Activated CD4-positive, alpha-beta T cell treated with anti-CD3 and anti-CD28 coated beads for 24 hours (primary cell): ENCODE measurements around the gene SENP6.

Experiments
- DNase-seq, 2 donors: peaks; one replicate each; pipeline ENCODE4 v3.0.0-alpha.2; 2020; ENCODE audit warnings: low read depth in 2 of 2

The SENP6 gene

DNA sequence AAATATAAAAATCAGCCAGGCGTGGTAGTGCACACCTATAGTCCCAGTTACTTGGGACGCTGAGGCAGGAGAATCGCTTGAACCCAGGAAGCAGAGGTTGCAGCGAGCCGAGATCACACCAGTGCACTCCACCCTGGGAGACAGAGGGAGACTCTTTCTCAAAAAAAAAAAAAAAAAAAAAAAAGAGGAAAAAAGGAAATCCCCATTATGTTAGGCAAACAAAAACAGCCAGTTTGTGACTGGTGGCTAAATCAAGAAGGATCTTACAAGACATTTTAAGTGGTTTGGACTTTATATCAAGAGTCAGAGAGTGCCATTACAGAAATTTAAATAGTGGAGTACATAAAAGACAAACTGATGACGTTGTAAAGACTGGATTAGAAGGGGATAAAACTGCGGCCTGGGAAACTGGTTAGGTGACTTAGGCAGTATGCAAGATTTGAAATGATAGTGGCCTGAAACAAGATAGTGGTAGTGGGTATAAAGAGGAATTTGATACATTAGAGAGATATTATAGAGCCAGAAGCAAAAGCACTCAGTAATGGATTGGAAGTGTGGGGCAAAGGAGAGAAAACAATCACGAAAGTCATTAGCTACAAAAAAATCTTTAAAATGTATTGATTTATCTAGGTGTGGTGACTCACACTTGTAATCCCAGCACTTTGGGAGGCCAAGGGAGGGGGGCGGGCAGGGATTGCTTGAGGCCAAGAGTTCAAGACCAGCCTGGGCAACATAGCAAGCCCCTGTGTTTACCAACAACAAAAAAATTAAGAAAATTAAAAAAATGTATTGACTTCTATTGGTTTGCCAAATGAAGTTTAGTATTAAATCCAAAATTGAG lies 145.7 kb downstream of the SENP6 start:
- no peak for DNase-seq

DNA sequence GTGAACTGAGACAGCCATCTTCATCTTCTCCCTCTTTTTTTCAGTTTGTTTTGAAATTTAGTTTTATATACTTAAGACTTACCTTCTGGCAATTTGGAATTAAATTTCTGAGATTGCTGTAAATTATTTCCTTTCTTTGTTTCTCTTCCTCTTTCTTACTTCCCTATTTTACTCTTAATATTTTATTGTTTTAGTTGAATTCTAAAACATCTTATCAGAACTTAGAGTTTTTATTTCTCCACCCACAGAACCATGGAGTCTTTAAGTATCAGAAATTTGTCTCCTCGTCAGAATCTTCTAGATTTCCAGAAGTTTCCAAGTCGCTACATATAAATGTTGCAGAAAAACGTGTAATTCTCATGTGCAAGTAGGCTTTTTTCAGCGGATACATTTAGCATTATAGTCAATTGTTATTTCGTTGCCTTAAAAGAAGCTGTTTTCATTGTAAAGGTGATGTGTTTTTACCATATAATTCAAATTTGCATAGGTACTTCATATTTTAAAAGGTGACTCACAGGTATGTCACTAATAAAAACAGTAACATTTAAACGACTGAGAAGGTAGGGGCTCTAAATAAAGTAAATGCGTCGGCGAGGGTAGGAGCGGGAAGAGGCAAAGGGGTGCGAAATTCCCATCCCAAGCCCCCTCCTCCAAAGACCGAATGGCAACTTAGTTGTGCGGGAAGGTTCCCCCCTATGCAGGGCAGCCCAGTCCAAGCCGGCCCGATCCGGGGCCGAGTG lies 146.5 kb downstream of the SENP6 start:
- no peak for DNase-seq

DNA sequence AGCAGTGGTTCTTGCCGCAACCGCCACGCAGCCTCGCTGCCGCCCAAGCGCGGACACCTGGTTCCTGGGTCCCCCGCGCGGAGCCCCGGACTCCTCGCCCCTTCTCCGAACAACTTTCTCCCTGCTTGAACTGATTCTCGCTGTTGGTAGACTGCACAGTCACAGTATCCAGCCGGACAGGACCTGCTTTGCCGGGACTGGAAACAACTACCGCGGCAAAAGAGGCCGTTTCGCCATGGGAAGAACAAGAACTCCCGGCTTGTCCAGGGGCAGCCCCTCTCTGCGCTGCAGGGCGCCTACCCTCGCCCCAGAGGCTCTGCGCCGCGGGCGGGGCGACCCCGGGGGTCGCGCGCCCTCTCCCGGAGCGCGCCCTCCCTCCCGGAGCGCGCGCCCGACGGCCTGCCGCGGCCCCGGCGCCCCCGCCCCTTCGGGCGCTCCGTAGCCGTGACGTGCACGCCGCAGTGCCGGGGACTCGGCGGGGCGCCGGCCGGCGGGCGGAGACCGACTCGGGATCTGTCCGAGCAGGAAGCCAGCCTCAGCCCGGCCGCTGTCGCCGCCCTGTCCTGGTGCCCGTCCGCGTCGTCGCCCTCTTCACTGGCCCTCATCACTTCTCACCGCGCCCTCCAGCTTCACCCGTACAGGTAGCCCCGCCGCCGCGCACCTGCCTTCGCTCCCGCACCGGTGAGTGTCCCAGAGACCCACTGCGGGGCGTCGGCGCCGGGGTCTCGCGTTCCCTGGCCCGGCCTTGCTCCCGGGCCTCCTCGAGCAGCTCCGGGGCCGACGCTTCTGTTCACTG lies 147.3 kb downstream of the SENP6 start, which contains the start of gene MYO6:
TSS of gene MYO6 (plus strand) at position 497 of the 796 bp plus-strand sequence. CDS start 68,309 bp downstream, outside the sequence.
- peak in 1 of 2 donors; percentile 25 for DNase-seq

DNA sequence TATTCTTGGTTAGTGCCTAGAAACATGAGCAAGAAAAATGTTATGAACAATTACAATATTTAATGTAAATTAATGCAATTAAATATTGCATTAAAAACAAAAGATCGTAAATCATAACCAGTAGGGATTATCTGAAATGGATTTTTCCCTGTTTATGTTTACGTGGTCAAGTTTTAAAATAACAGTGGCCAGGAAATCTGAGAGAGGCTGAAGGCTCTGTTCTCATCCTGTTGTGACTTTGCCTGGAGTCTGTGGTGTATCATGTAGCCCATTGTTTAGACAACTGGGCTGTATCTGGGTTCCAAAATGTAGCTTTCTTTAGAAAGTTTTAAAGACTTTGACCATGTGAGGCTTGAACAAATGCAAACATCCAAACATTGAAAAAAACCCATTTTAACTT lies 149.8 kb downstream of the SENP6 start:
- no peak for DNase-seq

DNA sequence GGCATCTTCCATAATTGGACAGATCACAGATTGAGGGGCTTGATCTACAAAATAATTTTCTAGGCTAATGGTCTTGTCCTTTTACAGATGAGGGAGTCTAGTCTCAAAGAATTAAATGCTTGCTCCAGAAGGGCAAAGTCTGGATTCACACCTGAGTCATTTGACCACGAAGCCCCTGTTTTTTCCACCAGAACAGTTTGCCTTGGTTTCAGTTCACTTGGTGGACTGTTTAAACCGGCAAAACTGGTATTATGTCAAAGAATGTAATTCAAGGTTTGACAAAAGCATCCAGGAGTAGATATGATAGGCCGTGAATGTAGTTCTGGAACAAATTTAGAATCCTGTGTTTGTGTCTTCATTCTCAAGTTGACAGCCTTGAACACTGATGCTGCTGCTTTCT lies 150.7 kb downstream of the SENP6 start:
- no peak for DNase-seq

DNA sequence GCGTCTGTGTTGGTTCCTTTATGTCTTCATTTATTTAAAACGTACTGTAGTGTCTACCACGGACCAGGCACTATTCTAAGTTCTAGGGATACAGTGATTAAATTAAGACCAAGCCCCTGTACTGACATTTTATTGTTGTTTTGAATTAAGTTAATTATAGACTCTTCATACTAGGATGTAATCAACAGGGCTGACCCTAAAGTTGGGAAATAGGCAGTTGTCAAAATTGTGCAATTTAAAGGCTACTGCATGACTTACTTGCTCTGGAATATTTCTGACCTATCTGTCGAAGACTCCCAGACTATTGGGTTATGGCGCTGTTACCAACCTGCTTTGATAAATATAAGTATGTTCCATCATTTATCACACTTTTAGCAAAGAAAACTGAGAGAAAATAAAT lies 154.0 kb downstream of the SENP6 start:
- DNase-seq, result no peak

DNA sequence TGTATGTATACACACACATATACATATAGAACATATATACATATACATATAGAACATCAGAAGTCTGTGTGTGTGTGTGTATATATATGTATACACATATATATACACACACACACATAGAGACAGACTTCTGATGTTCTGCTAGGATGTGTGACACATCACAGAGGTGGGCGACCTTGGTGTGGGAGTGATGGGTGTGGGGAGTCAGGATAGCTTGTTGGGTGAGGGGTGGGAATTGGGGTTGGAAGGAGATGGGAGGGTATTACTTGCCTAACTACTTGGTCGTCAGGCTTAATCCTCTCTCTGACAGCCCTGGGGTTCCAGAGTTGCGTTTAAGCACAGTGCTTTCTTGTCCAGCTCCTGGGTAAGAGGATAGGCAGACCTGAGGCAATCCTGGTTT lies 155.6 kb downstream of the SENP6 start:
- DNase-seq, result no peak

DNA sequence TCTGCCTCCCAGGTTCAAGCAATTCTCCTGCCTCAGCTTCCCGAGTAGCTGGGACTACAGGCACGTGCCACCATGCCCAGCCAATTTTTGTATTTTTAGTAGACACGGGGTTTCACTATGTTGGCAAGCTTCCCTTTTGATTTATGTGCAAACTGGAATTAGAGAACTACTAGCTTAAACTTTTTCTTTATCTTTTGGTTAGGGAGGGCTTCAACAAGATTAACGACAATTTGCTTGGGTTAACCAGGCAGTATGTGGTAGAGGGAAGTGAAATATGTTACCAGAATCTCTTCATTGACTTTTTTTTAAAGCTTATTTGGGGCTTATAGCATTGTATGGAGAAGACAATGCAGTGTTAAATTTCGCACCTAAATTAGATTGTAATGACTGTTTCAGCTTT lies 156.4 kb downstream of the SENP6 start:
- no peak for DNase-seq

DNA sequence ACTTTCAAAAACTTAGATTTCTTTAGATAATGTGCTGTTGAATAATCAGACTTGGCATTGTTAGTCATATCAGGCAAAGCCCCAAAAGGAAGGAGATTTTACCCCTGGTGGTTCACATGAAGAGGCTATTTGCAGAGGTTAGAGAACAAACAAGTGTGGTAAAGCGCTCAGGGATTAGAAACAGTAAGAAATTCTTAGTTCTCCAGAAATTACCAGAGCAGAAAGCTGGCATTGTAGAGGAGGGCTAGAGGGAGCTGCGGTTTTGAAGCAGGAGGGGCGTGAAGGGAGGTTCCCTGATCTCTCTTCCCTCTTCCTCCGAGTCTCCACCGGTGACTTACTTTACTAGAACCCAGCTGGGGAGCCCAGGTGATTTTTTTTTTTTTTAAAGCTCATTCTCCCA lies 157.5 kb downstream of the SENP6 start:
- DNase-seq, result no peak

DNA sequence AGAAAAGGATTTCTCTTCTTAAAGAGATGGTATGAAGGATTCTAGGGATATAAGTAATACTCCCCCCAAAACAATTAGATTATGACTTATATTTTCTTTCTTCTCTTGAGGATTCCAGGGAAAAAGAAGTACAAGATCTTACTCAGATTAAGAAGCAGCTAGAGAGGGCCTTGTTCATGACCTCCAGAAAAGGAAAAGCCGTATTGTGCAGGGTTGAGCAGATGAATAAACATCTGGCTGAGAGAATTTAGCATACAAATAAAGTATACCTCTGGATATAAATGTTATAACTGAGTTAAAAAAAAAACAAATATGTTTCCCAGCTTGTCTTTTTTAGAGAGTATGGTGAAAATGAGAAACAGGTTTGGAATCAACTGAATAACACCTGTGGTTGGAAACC lies 158.6 kb downstream of the SENP6 start:
- DNase-seq, result no peak

DNA sequence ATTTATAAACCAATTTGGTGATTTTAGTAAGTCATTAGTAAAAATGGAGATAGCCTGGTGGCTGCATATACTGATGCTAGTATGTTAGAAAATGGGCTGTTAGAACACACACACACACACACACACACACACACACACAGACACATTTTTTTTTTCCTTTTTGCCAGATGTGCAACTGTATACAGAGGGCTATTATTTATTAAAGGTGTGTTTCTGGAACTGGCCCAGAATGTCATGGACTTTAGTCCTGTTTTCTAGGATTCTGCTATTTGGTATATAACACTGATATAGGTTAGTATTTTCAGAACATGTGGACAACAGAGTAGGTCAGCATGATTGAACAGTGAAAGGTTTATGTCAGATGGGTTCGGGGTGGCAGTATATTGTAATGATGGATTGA lies 159.8 kb downstream of the SENP6 start:
- no peak for DNase-seq

DNA sequence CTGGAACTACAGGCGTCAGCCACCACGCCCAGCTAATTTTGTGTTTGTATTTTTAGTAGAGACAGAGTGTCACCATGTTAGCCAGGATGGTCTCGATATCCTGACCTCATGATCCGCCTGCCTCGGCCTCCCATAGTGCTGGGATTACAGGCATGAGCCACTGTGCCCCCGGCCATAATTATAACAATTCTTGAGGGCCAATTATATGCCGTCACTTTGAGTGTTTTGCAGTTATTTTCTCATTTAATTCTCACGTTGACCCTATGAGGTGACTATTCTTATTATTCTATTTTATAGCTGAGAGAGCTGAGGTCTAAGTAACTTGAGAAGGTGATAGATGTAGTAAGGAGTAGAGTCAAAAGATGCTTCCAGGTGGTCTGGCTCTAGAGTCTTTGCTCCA lies 160.4 kb downstream of the SENP6 start:
- DNase-seq, result no peak

DNA sequence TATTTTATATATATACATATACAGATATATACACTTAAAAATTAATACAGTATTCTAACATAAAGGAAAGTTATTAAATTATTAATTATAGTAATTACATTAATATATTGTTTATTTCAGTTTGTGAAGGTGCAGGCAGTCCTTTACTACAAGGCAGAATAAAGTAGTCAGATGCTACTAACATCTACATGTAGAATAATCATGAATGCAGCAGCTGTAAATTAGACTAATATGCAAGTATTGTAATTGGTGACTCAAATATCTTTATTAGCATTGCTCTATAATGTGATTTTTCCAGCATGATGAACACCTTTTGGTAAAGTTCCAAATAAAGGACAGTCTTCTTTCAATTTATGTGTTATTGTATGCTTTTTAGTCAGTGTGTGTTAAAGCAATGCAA lies 164.7 kb downstream of the SENP6 start:
- DNase-seq, result no peak
